ENCODE results near the gene VWA3A.
"Not testable (repeated sequence)": the region's sequence is repeated elsewhere in the genome, so short reads cannot be mapped to it uniquely, and the experiment has no call there.

Gene VWA3A

DNA sequence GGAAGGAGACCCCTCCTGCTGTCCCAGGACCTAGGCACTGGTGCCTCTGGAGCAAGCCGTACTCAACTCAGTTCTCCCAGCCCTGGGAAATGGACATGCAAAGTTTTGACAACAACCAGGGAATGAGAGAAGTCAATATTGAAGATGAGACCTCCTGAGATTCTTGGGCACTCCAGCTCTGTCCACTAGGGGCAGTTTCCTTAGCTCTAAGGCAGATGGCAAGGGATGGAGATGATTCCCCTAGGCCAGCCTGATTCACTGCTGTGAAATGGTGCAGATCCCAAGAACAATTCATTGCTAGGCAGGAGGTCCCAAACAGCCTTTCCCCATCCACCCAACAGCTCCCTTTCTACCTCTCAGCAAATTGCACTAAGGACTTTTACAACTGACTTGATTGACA, 49.4 kb downstream of the VWA3A start:
- DNase-seq = peak; percentile 14

DNA sequence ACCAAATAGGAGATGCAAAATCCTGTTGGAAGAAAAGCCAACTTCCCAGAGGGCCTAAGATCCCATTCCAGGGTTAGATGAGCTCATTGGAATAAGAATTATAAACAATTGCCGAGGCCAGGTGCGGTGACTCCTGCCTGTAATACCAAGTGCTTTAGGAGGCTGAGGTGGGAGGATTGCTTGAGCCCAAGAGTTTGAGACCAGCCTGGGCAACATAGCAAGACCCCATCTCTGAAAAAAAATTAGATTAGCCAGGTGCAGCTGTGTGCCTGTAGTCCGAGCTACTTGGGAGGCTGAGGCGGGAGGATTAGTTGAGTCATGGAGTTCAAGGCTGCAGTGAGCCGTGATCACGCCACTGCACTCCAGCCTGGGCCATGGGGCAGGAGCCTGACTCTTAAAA, 52.2 kb downstream of the VWA3A start:
- DNase-seq = no peak

DNA sequence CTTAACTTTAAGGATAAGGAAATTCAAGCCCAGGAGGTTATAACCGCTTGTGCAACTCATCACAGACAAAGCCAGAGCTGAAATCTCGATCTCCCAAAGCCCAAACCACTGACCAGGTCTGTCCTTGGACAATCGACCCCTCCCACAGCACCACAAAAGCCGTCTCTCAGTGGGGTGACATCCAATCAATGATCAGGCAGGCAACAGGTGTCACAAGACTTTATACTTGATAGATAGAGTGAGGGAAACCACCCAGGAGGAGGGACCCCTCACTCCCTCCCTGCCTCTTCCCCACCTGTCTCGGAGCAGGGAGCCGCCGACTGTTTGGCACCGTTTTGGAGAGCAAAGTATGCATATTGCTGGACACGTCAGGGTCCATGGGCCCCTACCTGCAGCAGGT, 55.5 kb downstream of the VWA3A start:
- no peak for DNase-seq

DNA sequence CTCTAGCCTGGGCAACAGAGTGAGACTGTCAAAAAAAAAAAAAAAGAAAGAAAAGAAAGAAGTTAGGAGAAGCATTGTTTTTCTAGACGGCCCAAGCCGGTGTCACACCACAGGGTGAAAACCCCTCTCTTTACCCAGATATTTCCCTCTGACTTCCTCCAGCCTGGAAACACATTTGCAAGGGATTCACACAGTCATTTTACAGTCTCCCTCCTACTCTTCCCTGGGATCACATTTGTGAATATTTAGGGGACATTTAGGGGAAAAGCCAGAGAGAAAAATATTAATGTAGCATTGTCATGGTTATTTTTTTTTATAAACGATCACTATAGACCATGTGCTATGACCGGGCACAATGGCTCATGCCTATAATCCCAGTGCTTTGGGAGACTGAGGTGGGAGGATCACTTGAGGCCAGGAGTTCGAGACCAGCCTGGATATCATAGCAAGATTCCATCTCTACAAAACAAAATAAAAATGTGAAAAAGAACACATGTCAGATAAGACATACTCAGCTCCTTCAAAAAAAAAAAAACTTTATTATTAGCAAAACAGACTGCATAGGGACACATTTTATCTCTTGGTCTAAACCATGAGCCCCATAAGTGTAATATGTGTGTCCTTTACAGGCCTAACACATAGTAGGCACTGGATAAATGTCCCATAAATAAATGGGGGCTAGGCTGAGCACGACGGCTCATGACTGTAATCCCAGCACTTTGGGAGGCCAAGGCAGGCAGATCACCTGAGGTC, 59.1 kb downstream of the VWA3A start:
- DNase-seq = no peak

DNA sequence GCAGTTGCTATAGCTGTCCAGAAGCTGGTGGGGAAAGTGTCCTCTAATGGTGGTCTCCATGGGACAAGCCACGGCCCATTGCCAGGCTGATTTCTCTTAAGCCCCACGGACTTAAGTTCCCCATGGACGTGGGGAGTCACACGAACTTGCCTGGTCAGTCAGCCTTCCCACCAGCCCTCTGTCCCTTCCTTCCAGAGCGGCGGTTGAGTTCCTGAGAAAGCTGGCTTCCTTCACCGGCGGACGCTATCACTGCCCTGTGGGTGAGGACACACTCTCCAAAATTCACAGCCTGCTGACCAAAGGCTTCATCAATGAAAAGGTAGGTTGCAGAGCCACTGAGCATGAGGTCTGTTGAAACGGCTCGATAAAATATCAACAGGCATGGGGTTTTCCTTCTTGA, 60.0 kb downstream of the VWA3A start:
- DNase-seq = no peak

DNA sequence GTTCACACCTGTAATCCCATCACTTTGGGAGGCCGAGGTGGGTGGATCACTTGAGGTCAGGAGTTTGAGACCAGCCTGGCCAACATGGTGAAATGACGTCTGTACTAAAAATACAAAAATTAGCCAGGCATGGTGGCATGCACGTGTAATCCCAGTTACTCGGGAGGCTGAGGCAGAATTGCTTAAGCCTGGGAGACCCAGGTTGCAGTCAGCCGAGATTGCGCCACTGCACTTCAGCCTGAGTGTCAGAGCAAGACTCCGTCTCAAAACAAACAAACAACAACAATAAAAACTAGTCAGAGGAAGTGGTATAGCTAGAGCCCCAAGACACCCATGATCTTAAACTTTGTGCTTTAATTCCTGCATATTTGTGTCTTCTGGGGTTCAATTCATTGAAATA, 60.7 kb downstream of the VWA3A start:
- DNase-seq = not testable (repeated sequence)

DNA sequence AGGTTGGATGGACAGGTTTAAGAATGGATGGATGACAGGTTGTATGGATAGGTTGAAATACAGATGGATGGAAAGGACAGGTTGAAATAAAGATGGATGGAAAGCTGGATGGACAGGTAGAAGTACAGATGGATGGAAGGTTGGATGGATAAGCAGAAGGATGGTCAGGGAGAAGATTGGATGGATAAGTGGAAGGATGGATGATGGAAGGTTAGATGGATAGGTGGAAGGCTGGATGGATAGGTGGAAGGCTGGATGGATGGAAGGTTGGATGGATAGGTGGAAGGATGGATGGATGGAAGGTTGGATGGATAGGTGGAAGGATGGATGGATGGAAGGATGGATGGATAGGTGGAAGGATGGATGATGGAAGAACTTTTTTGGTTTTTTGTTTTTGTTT, 69.1 kb downstream of the VWA3A start:
- no peak for DNase-seq

DNA sequence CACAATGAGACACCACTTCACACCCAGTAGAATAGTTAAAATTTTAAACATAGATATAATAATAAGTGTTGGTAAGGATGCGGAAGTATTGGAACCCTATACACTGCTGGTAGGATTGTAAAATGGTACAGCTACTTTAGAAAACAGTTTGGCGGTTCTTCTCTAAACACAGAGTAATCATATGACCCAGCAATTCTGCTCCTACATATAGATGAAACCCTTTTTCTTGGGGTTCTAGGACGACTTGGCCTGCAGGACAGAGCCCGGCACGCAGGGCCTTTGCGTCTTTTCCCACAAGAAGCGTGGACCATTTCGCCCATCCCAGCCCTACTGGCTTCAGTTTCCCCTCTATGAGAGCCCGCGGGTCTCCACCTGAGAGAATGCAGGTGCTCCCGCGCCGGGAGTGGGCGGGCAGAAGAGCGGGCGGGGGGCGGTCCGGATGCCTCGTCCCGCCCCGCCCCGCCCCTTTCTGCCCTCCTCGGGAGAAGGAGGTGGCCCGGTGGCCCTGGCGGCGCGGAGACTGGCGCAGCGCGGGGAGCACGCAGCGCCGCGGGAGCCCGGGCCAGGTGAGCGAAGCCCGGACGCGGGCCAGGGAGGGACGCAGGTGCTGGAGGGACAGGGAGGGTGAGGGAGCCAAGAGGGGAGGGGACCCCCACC, 69.8 kb downstream of the VWA3A start, which contains the start of gene SDR42E2:
Gene SDR42E2, plus strand, starts transcription at position 508 of the 657 bp plus-strand sequence. CDS start 3,077 bp downstream, outside the sequence.
- DNase-seq = peak; percentile 66

DNA sequence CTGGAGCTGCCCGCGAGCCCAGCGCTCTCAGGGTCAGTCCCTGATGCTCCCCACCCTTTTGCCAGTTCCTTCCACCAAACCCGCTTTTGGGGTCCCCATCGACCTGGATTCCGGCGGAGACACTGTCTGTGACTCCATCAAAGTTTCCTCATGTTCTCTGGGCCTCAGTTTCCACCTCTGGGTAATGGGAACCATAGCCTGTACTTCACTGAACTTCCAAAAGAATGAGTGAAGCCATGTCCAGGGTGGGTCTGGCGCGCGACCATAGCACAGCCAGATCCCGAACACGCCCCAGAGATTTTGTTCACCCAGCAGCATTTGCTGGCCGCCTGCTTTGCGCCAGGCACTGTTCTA, 70.3 kb downstream of the VWA3A start:
- no peak for DNase-seq

DNA sequence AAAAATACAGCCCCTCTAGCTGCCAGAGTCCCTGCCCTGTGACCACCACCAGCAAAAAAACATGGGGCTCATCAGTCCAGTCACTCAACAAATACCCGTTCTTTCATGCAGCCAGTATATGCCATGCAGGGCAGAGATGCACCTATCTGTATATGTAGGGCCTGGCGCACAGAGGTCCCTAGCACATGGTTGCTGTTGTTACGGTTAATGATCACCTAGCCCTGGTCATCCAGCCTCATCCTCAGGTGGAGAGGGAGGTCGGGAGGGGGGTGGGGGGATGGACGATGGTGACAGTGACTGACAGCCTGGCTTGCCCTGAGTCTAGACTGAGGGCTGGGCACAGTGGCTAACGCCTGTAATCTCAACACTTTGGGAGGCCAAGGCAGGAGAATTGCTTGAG, 71.5 kb downstream of the VWA3A start:
- no peak for DNase-seq

DNA sequence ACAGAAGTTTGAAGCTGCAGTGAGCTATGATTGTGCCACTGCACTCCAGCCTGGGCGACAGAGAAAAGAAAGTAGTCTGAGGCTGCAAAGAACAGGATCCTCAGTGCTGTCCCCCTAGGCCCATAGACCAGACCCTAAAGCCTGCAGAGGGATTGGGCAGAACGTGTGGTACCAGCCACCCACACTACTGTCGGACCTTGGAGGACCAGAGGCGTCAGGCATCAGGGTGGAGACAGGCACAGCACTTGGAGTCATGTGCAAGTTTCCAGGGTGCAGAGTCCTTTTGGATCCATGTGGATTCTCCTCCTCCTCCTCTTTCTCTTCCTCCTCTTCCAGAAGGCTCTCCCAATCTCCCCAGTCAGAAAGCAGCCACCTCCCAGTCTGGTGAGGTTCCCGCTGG, 72.1 kb downstream of the VWA3A start:
- no peak for DNase-seq

DNA sequence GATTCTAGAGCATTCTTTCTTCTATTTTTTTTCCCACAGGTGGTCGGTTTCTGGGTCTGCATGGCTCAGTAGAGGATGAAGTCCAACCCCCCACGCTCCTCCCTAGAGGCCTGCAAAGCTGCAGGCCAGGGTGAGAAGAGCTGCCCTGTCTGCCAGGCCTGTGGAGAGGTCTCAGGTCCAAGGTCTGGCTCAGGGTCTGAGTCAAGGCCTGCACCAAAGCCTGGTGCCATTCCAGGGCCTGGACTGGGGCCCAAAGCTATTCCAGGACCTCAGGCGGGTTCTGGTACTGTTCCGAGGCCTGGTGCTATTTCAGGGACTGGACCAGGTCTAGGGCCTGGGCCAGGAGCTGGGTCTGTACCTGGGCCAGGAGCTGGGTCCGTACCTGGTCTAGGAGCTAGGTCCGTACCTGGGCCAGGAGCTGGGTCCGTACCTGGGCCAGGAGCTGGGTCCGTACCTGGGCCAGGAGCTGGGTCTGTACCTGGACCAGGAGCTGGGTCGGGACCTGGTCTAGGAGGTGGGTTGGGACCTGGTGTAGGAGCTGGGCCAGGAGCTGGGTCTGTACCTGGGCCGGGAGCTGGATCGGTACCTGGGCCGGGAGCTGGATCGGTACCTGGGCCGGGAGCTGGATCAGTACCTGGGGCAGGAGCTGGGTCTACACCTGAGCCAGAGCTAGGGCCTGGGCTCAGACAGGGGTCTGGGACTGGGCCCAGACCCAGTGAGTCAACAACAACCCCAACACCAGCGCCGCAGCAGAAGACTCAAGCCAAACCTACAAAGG, 73.4 kb downstream of the VWA3A start:
- DNase-seq = no peak

DNA sequence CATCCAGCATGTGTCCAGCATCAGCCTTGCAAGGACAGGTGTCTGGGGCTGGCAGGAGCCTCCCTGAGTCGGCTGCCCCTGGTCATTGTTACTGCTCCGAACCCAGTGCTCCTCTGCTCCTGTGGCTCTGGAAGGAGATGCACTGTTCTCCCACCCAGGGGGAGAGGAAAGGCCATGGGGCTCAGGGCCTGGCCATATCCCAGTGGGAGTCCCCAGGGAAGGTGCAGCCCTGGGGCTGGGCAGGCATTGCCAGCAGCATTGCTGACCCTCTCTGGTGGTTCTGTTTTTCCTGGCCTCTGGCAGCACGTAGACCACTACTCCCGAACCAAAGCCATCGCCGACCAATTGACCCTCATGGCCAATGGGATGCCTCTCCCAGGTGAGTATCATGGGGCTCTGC, 79.6 kb downstream of the VWA3A start:
- DNase-seq = no peak

DNA sequence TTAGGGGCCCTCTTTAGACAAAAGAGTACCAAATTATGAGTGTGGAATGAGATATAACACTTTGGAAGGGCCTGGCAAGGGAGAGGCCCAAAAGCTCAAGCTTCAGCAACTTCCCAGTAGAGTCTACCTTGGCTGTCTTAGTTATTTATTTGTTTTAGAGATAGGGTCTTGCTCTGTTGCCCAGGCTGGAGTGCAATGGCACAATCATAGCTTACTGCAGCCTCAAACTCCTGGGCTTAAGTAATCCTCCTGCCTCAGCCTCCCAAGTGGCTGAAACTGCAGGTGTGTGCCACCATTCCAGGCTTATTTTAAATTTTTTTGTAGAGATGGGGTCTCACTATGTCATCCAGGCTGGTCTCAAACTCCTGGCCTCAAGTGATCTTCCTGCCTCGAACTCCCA, 80.3 kb downstream of the VWA3A start:
- DNase-seq = not testable (repeated sequence)

DNA sequence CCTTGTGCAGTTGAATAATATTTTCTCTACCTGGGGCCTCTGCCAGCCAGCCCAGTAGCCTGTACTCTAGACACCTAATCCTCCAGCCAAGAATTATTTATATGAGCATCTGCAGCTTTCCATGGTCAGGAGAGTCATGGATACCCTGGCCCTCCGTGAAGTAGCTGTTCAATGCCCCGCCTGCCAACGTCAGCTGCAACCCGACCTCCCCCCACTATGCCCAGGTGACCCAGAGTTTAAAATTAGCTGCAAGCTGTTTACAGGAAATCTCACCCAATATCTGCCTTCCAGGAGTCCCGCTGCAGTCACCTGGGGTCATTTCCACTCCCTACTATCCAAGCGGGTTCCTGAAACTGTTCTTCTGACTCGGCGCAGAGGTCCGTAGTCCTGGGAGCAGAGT, 82.3 kb downstream of the VWA3A start:
- DNase-seq = no peak

DNA sequence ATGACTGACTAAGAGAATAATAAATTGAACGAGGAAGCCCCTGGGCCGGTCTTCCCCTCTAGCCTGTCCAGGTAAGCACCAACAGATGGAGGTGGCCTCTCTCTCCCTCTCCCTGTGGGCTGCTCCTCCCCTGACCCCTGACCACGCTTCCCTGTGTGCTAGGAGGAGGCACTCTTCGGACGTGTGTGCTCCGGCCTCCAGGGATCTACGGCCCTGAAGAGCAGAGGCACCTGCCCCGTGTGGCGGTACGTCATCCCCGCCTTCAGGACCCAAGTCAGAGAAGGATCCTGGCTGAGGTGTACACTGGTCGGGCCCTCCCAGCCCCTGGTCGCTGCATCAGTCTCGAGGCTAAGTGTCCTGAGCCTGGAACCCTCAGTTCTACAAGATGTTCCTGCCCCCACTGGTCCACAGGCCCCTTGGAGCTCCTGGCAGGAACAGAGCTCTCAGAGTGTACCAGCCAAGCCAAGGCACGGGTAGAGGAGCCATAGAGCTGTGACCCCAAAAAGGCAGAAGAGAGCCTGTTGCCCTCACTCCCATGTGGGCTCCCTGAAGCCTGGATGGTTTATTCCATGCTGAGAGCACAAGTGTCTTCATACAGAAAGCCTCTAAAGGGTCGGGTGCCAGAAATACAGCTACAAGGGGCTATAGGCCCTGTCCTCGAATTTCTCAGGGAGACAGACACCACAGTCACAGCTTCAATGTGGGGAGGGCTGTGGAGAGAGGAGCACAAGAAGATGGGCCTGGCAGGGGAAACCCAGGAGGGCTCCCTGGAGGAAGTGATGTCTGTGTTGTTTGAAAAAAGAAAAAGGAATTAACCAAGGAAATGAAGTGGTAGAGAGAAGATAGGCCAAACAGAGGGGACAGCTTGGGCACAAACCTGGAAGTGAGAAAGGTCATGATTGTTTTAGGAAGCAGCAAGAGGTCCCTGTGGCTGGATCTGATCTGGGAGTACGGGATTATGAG, 85.9 kb downstream of the VWA3A start:
- no peak for DNase-seq

DNA sequence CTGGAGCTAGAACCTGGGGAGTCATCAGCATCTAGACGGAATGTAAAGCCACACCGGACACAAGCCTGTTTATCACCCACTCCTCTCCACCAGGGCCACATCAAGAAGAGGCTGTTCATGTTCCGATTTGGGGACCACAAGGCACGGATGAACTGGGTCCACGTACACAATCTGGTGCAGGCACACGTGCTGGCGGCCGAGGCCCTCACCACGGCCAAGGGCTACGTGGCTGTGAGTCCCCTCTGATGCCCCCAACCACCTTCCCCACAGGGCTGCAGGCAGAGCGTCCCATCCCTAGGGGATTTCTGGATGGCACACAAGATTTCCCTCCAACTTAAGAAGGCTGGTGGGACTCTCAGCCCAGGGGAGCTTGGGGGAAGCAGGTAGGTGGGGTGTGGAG, 89.1 kb downstream of the VWA3A start:
- no peak for DNase-seq

DNA sequence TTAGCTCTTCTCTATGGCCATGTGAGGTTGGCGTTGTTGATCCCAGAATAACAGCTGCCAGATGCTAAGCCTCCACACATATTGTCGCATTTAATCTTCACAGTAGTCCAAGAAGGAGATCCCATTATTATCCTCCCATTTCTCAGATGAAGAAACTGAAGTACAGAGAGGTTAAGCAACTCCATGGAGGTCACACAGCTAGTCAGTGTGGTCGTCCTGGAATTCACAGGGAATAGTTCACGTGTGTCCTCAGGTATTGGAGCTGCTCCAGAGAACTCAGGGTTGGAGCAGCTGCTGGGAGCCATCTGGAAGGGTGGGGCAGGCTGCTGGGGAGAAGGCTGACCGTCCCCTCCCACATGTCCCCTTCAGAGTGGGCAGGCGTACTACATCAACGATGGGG, 89.5 kb downstream of the VWA3A start:
- DNase-seq = no peak

DNA sequence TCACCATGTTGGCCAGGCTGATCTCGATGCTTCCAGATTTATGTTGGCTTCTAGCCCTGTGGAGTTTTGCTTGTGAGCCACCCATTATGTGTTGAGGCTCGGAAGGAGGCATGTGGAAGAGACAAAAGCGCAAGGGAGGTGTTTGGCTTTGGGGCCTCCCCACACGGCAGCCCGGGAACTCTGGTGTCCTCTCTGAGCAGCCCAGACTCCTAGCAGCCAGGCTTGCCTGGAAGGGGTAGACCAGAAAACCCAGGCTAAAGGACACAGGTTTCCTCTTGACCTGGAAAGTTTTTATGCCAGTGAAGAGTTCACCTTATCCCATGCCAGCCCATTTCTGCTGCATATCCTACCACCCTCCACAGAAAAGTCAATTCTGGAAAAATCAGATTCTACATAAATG, 91.0 kb downstream of the VWA3A start:
- no peak for DNase-seq

DNA sequence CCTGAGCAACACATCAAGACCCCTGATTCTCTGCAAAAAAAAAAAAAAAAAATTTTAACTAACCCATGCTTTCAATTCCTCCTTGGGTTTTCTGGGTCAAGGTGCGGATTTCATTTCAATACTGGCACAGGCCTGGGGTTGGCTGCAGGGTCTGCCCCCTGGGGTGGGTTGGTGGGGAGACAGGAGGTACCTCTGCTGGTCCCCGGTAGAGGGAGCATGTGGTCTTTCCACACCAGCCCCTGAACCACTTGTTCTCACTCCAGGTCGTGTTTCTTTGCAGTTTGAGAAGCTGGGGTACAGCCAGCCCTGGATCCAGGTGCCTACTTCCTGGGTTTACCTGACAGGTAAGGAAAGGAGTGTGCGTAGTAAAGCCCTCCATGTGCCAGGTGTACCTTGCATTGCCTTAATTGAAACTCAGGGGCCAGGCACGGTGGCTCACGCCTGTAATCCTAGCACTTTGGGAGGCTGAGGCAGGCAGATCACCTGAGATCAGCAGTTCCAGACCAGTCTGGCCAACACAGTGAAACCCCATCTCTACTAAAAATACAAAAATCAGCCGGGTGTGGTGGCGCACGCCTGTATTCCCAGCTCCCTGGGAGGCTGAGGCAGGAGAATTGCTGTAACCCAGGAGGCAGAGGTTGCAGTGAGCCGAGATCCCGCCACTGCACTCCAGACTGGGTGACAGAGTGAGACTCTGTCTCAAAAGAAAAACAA, 91.7 kb downstream of the VWA3A start:
- peak; percentile 31 for DNase-seq

DNA sequence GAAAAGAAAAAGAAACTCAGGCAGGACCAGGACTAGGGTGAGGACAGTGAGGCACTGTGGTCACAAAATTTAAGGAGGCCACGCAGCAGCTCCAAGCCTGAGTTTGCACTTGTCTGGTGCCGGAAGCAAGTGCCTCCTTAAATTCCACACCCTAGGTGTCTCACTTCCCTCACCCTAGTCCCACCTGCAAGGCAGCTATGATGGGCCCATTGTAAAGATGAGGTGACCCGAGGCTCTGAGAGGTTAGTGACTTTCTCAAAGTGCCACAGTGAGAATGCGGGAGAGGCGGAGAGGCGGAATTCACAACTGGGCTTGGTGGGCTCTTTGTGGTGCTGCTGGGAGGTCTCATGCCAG, 92.3 kb downstream of the VWA3A start:
- DNase-seq = no peak

DNA sequence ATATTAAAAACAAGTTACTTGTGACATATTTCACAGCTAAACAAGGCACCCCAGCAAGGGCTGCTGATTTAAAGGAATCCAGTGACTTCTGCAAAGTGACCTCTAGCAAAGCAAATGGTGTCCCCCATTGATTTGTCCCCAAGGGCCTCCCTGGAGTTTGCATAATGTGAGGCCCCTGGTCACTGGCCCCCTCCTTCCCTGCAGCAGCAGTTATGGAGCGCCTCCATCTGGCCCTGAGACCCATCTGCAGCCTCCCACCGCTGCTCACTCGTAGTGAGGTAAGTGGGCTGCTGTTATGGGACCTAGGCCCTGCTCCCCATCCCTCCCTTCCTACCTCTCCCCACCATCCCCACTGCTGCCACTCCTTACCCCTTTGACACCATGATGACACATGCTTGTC, 94.2 kb downstream of the VWA3A start:
- no peak for DNase-seq

Measured in NCI-H146 (cell line).